Panc1 (cell line): Measurements from ENCODE around the gene PRKCA. TPM values are rescaled to one million over a fixed set of nuclear protein-coding genes. Genes with fewer than 3 reads are reported as not detected.
"Not testable (repeated sequence)": the region's sequence is repeated elsewhere in the genome, so short reads cannot be mapped to it uniquely, and the experiment has no call there.

Experiments used
- ATAC-seq: fragments of 200-7000 bp; cut with Tn5 transposase; 2 replicates; pipeline ENCODE4 v1.9.1; 2020; ENCODE audit warnings: mild to moderate bottlenecking, moderate library complexity
- BruUV-seq: library from RNA; stranded (reverse); fragments of 400-500 nt; replicated peaks from 2 replicates; lab custom pipeline; 2021; lab: Mats Ljungman, UMichigan
- CTCF ChIA-PET: fragments of 300-600 bp; sonication (Branson Sonifier 250); formaldehyde crosslinking; loops from one replicate; lab custom pipeline; 2022; ENCODE audit warnings: antibody characterized with exemption; lab: Charles Lee
- POLR2A ChIA-PET: fragments of 300-600 bp; sonication (Branson Sonifier 250); formaldehyde crosslinking; loops from one replicate; lab custom pipeline; 2022; ENCODE audit warnings: antibody characterized with exemption; lab: Charles Lee
- DNase-seq: peaks from one replicate; pipeline ENCODE4 v3.0.0-alpha.2; 2010; ENCODE audit warnings: low read depth, low spot score
- H3K27ac ChIP-seq: 2 replicates; pipeline ENCODE4 v1.5.1; 2011; ENCODE audit warnings: mild to moderate bottlenecking, low read length, inconsistent platforms
- H3K27me3 ChIP-seq: fragments of 200-500 bp; sonication (Bioruptor generic); 2 replicates; pipeline ENCODE4 v1.6.0; 2014; ENCODE audit warnings: low read length, inconsistent platforms; ENCODE audit not compliant: control insufficient read depth, insufficient read depth
- H3K36me3 ChIP-seq: fragments of 200-500 bp; sonication (Bioruptor generic); 2 replicates; pipeline ENCODE4 v1.5.1; 2014; ENCODE audit warnings: inconsistent platforms, mild to moderate bottlenecking, low read length, moderate library complexity; ENCODE audit not compliant: control insufficient read depth, insufficient read depth
- H3K4me1 ChIP-seq: 2 replicates; pipeline ENCODE4 v1.5.1; 2011; ENCODE audit warnings: inconsistent platforms, mild to moderate bottlenecking, low read length, moderate library complexity; ENCODE audit not compliant: control insufficient read depth, insufficient read depth
- H3K4me3 ChIP-seq, 2 experiments: 2 replicates each; pipeline ENCODE4 v1.5.1; 2011 to 2012; ENCODE audit warnings: low read depth in 2 of 2, low read length in 2 of 2, mild to moderate bottlenecking in 2 of 2, inconsistent platforms in 1 of 2, moderate library complexity in 1 of 2
- H3K9me3 ChIP-seq: fragments of 200-500 bp; sonication (Bioruptor generic); 2 replicates; pipeline ENCODE4 v1.5.1; 2014; ENCODE audit warnings: low read depth, mild to moderate bottlenecking, inconsistent platforms, low read length, moderate library complexity; ENCODE audit not compliant: control insufficient read depth, insufficient read depth
- POLR2AphosphoS5 ChIP-seq: IDR thresholded peaks from 2 replicates; pipeline ENCODE4 v1.6.1; 2012; ENCODE audit warnings: mild to moderate bottlenecking, low read depth, low read length, moderate library complexity
- SIN3A ChIP-seq: IDR thresholded peaks from 2 replicates; pipeline ENCODE4 v1.6.1; 2012; ENCODE audit warnings: low read depth, mild to moderate bottlenecking, low read length, moderate library complexity, borderline replicate concordance; ENCODE audit not compliant: insufficient read depth
- TCF7L2 ChIP-seq: IDR thresholded peaks from 2 replicates; pipeline ENCODE4 v1.6.1; 2011; ENCODE audit warnings: mild to moderate bottlenecking, low read depth, low read length, inconsistent platforms
- in situ Hi-C: cut with HindIII; loops from 2 replicates; pipeline ENCODE4 v1.10.0; 2016; ENCODE audit warnings: low sequenced_read_pairs, low pct_unique_long_range_greater_than_20kb
- intact Hi-C: fragments of 100-400 bp; cut with micrococcal nuclease; formaldehyde crosslinking; loops from one replicate; pipeline ENCODE4 v1.10.0; 2022; ENCODE audit not compliant: unreplicated experiment
- total RNA-seq: library from RNA; stranded (reverse); gene quantifications from one replicate; pipeline ENCODE4 v1.2.1, GENCODE V29; 2021; ENCODE audit not compliant: unreplicated experiment
- TF ChIP-seq, protein P1 (sequence below), 2 experiments: IDR thresholded peaks; 2 replicates each; pipeline ENCODE4 v1.6.1; 2011 to 2012; ENCODE audit warnings: low read depth in 2 of 2, control low read depth in 1 of 2, low read length in 1 of 2, mild to moderate bottlenecking in 1 of 2, moderate library complexity in 1 of 2; ENCODE audit not compliant: insufficient read depth in 1 of 2
- TF ChIP-seq, protein P2 (sequence below): fragments of 450-650 bp; IDR thresholded peaks from 2 replicates; pipeline ENCODE4 v1.5.1; 2017; ENCODE audit warnings: mild to moderate bottlenecking

Gene PRKCA
- total RNA-seq, 1 experiment from 2014 or later: 53.0 TPM

GRCh38 chr17:66451188-66452149, 149.1 kb downstream of the PRKCA start:
- H3K27me3 ChIP-seq: no peaks in the 10 kb centered on the region
- no TSS peak for BruUV-seq
- ChIA-PET POLR2A (no interaction called here), CTCF (no interaction called here)
- intact Hi-C loops: no loop called here
- DNase-seq: no peak
- 0 out of 2 replicates have a peak overlapping the region, but pooled peaks have one; percentile 12 for H3K27ac ChIP-seq
- H3K4me3 ChIP-seq: no peak overlapping the region
- no peaks in the 10 kb centered on the region for H3K9me3 ChIP-seq
- in situ Hi-C loops: no loop called here
- no peak for ATAC-seq
- peaks cover 28% of the 10 kb centered on the region for H3K4me1 ChIP-seq
- H3K36me3 ChIP-seq: no peaks in the 10 kb centered on the region
- TF ChIP-seq, protein P1, sequence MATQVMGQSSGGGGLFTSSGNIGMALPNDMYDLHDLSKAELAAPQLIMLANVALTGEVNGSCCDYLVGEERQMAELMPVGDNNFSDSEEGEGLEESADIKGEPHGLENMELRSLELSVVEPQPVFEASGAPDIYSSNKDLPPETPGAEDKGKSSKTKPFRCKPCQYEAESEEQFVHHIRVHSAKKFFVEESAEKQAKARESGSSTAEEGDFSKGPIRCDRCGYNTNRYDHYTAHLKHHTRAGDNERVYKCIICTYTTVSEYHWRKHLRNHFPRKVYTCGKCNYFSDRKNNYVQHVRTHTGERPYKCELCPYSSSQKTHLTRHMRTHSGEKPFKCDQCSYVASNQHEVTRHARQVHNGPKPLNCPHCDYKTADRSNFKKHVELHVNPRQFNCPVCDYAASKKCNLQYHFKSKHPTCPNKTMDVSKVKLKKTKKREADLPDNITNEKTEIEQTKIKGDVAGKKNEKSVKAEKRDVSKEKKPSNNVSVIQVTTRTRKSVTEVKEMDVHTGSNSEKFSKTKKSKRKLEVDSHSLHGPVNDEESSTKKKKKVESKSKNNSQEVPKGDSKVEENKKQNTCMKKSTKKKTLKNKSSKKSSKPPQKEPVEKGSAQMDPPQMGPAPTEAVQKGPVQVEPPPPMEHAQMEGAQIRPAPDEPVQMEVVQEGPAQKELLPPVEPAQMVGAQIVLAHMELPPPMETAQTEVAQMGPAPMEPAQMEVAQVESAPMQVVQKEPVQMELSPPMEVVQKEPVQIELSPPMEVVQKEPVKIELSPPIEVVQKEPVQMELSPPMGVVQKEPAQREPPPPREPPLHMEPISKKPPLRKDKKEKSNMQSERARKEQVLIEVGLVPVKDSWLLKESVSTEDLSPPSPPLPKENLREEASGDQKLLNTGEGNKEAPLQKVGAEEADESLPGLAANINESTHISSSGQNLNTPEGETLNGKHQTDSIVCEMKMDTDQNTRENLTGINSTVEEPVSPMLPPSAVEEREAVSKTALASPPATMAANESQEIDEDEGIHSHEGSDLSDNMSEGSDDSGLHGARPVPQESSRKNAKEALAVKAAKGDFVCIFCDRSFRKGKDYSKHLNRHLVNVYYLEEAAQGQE (IDR thresholded peaks at IDR 0.05; ENCODE audit: insufficient read depth in 1 of 2, low read depth in 2 of 2, low read length in 1 of 2): no peak
- TF ChIP-seq, protein P2, sequence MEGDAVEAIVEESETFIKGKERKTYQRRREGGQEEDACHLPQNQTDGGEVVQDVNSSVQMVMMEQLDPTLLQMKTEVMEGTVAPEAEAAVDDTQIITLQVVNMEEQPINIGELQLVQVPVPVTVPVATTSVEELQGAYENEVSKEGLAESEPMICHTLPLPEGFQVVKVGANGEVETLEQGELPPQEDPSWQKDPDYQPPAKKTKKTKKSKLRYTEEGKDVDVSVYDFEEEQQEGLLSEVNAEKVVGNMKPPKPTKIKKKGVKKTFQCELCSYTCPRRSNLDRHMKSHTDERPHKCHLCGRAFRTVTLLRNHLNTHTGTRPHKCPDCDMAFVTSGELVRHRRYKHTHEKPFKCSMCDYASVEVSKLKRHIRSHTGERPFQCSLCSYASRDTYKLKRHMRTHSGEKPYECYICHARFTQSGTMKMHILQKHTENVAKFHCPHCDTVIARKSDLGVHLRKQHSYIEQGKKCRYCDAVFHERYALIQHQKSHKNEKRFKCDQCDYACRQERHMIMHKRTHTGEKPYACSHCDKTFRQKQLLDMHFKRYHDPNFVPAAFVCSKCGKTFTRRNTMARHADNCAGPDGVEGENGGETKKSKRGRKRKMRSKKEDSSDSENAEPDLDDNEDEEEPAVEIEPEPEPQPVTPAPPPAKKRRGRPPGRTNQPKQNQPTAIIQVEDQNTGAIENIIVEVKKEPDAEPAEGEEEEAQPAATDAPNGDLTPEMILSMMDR: no peak; the same call in 1 of the 2 replicates
- TF ChIP-seq TCF7L2: no peak
- no peak for TF ChIP-seq SIN3A

DNA sequence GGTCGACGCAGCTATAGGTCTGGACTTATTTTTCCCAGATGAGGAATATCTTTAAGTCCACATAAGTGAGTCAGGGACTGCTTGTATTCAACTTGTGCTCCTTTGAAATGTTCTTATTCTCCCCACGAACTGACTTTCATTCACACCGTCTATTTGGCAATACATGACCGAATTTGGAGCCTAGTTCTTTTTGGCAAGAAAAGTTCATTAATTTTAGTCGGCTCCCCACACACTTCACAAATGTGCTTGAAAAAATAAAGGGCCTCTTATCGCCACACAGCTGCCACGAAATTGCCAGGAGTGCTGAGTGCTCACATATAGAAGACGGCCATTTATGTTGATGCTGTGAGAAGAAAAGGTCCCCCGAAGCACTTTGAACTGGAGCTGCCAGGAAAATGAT, 152.6 kb downstream of the PRKCA start:
- in situ Hi-C loops (no loop called here), intact Hi-C loops (no loop called here)
- Histone ChIP-seq H3K36me3 (no peaks in the 10 kb centered on the region), H3K4me1 (peaks cover 16% of the 10 kb centered on the region), H3K4me3 (no peak overlapping the region), H3K9me3 (no peaks in the 10 kb centered on the region), H3K27me3 (no peaks in the 10 kb centered on the region), H3K27ac (no peak overlapping the region)
- ChIA-PET POLR2A (no interaction called here), CTCF (no interaction called here)
- ATAC-seq (no peak), DNase-seq (no peak)
- TF ChIP-seq, protein P1 (IDR thresholded peaks at IDR 0.05; ENCODE audit: insufficient read depth in 1 of 2, low read depth in 2 of 2, low read length in 1 of 2): no peak
- TF ChIP-seq POLR2AphosphoS5 (no peak), SIN3A (no peak), TCF7L2 (no peak)
- TF ChIP-seq, protein P2: no peak
- no TSS peak for BruUV-seq

- H3K4me3 ChIP-seq, H3K36me3 ChIP-seq, CTCF ChIA-PET, in situ Hi-C loops, POLR2A ChIA-PET, H3K27ac ChIP-seq, ATAC-seq, DNase-seq, intact Hi-C loops, H3K27me3 ChIP-seq, BruUV-seq, H3K9me3 ChIP-seq: not testable (repeated sequence)
- H3K4me1 ChIP-seq: peaks cover 28% of the 10 kb centered on the region
Observed at GRCh38 chr17:66457499-66457898, 155.1 kb downstream of the PRKCA start.
